ENCODE measurements around the gene FZD4. TPM values are rescaled to one million over a fixed set of nuclear protein-coding genes. Genes with fewer than 3 reads are reported as not detected.

FZD4 gene
- total and polyA plus RNA-seq, 10 of the 15 experiments (the other 5 are each of a cell fraction or from before 2014, with no cell fraction given): under 0.01 to 0.13 (median 0.01) TPM; not detected in 6

GRCh38 chr11:86923999-86924766 is 31.0 kb downstream of the FZD4 start:
- POLR2A ChIA-PET: no interaction called here
- BruUV-seq (replicated peaks): no TSS peak
- TF ChIP-seq CHD1 (IDR thresholded peaks at IDR 0.05; ENCODE audit: low read depth, low read length): no peak
- no peak for TF ChIP-seq CTCF (IDR thresholded peaks at IDR 0.05 in 2 of 3, conservative IDR thresholded peaks at IDR 0.05 in 1 of 3; ENCODE audit: control insufficient read depth in 2 of 3, extremely low read depth in 1 of 3, insufficient read depth in 1 of 3, low read depth in 3 of 3, low read length in 3 of 3)
- no peak for TF ChIP-seq JUNB (IDR thresholded peaks at IDR 0.05)
- TF ChIP-seq LARP7 (IDR thresholded peaks at IDR 0.05): no peak
- TF ChIP-seq SMAD1 (IDR thresholded peaks at IDR 0.05; ENCODE audit: low read depth, partially characterized antibody): no peak
- no peak for TF ChIP-seq RBBP5 (conservative IDR thresholded peaks at IDR 0.05)
- no peak for TF ChIP-seq ZNF24 (IDR thresholded peaks at IDR 0.05)
- no peaks in the 10 kb centered on the region for H3K9me3 ChIP-seq (replicated peaks; ENCODE audit: control insufficient read depth, insufficient read depth, low read length)
- WGBS (ENCODE audit: insufficient coverage, insufficient replicate concordance, low lambda C conversion rate, missing lambda C conversion rate): 50% methylated on average over 6 of the region's 6 CpGs
- no peak overlapping the region for H3K4me2 ChIP-seq (ENCODE audit: control insufficient read depth, insufficient read depth)
- H3K36me3 ChIP-seq (ENCODE audit: control insufficient read depth in 2 of 2, insufficient read depth in 2 of 2, low read length in 1 of 2): no peaks in the 10 kb centered on the region
- H2AFZ ChIP-seq (ENCODE audit: control insufficient read depth, low read depth, low read length): no peak overlapping the region
- RAD21 ChIA-PET (ENCODE audit: unreplicated experiment): no interaction called here
- no peak overlapping the region for H3K4me3 ChIP-seq
- H4K20me1 ChIP-seq (ENCODE audit: control insufficient read depth, insufficient read depth): no peaks in the 10 kb centered on the region
- intact Hi-C loops (cut with micrococcal nuclease; ENCODE audit: unreplicated experiment): no loop called here
- no peaks in the 10 kb centered on the region for H3K4me1 ChIP-seq (ENCODE audit: control insufficient read depth, insufficient read depth, low read length)
- SMC1A ChIA-PET (ENCODE audit: uncharacterized antibody, unreplicated experiment): interaction anchor here (1.4 kb wide), 1 partner anchor 316 kb away, joined by 3 read pairs; no protein-coding TSS in a partner anchor
- no peak overlapping the region for H3K9ac ChIP-seq (ENCODE audit: control insufficient read depth, insufficient read depth, low read length)
- ATAC-seq (no peak), FAIRE-seq (no peak), DNase-seq (ENCODE audit: low read depth, low spot score) (no peak)
- CTCF ChIA-PET: interaction anchor here (1.7 kb wide), 1 partner anchor 14 kb away, joined by 9 read pairs; no protein-coding TSS in a partner anchor
- no peaks in the 10 kb centered on the region for H3K79me2 ChIP-seq (ENCODE audit: control insufficient read depth, insufficient read depth, low read length)
- peaks cover 2% of the 10 kb centered on the region in 2 experiments; a peak in 2 of 4 replicates for H3K27me3 ChIP-seq (replicated peaks in 1 of 2; ENCODE audit: control insufficient read depth in 2 of 2, insufficient read depth in 2 of 2, low read length in 1 of 2)
- in situ Hi-C loops (cut with MboI): no loop called here
- no peak overlapping the region for H3K27ac ChIP-seq (ENCODE audit: control insufficient read depth, insufficient read depth)

Data from GM12878 (cell line).